Nephron progenitor cell (in vitro differentiated cells): Measurements from ENCODE around the gene DCHS2.
"Not testable (repeated sequence)": the region's sequence is repeated elsewhere in the genome, so short reads cannot be mapped to it uniquely, and the experiment has no call there.

Source experiments
- DNase-seq: peaks from one replicate; pipeline ENCODE4 v3.0.0; 2021
- H3K27ac Mint-ChIP-seq: 2 replicates; pipeline ENCODE4 v1.8.0; 2021; ENCODE audit warnings: mild to moderate bottlenecking, moderate library complexity, mixed read lengths
- H3K27me3 Mint-ChIP-seq: 2 replicates; pipeline ENCODE4 v1.8.0; 2021; ENCODE audit warnings: mild to moderate bottlenecking, low read depth, mixed read lengths; ENCODE audit not compliant: poor library complexity
- H3K36me3 Mint-ChIP-seq: 2 replicates; pipeline ENCODE4 v1.8.0; 2021; ENCODE audit warnings: low read depth, mixed read lengths
- H3K4me1 Mint-ChIP-seq: 2 replicates; pipeline ENCODE4 v1.8.0; 2021; ENCODE audit warnings: mixed read lengths
- H3K4me3 Mint-ChIP-seq: 2 replicates; pipeline ENCODE4 v1.8.0; 2021; ENCODE audit warnings: mild to moderate bottlenecking, moderate library complexity, mixed read lengths
- H3K9me3 Mint-ChIP-seq: 2 replicates; pipeline ENCODE4 v1.8.0; 2021; ENCODE audit warnings: mild to moderate bottlenecking, moderate library complexity, mixed read lengths
- TF ChIP-seq, protein P1 (sequence below): fragments of 200-600 bp; sonication (generic); IDR thresholded peaks from 2 replicates; pipeline ENCODE4 v1.5.0; 2021; ENCODE audit warnings: antibody characterized with exemption

Gene DCHS2

DNA sequence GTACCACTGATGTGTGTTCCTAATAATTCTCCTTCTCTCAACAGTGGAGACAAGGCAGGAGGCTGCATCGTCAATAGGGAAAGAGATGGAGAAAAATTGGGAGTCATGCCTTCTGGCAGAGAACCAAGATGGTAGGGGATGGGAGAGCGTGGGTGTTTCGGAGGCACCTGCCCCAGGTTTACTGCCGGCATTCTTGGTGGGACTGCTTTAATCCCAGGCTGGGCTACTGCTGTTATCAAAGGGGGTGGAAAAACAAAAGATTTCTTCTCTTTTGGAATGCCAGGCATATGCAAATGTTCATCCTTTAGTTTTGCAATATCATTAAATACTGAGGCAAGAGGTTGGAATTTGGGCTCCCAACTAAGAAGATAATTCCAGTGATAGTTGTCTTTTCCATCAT is 257.0 kb downstream of the DCHS2 start:
- H3K9me3 Mint-ChIP-seq, result no peaks in the 10 kb centered on the region
- TF ChIP-seq, protein P1, sequence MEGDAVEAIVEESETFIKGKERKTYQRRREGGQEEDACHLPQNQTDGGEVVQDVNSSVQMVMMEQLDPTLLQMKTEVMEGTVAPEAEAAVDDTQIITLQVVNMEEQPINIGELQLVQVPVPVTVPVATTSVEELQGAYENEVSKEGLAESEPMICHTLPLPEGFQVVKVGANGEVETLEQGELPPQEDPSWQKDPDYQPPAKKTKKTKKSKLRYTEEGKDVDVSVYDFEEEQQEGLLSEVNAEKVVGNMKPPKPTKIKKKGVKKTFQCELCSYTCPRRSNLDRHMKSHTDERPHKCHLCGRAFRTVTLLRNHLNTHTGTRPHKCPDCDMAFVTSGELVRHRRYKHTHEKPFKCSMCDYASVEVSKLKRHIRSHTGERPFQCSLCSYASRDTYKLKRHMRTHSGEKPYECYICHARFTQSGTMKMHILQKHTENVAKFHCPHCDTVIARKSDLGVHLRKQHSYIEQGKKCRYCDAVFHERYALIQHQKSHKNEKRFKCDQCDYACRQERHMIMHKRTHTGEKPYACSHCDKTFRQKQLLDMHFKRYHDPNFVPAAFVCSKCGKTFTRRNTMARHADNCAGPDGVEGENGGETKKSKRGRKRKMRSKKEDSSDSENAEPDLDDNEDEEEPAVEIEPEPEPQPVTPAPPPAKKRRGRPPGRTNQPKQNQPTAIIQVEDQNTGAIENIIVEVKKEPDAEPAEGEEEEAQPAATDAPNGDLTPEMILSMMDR, result no peak
- peaks cover 8% of the 10 kb centered on the region for H3K27me3 Mint-ChIP-seq
- no peak overlapping the region for H3K4me3 Mint-ChIP-seq
- H3K27ac Mint-ChIP-seq, result no peak overlapping the region
- H3K4me1 Mint-ChIP-seq, result no peaks in the 10 kb centered on the region
- no peak for DNase-seq
- H3K36me3 Mint-ChIP-seq, result no peaks in the 10 kb centered on the region

DNA sequence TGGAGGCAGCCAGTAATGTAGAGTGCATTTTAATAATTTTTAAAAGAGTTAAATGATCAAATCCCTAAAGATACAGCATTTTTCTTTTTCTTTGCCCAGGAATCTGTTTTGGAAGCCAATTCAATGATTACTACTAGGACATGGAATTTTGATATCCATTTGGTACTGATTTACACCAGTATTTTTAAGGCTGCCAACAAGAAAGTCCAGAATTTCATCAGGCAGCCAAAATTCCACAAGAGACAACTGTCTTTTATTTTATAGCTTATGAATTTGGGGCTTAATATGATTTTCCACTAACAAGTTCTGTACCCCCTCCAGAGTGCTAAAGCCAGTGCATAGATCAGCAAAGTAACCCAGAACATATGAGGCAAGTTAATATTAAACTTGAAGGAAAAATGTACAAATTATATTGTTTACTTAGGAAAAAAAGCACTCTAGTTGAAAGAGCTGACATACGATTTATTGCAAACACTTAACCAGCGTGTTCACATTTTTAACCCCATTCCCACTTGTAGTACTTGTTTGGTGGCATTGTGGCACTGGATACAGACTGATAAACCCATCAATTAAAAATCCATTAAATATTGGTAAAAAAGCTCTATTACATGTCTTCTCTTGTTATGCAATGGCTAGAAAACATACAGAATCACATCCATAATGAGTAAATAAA is 259.7 kb downstream of the DCHS2 start:
- Mint-ChIP-seq H3K4me3 (no peak overlapping the region), H3K27ac (no peak overlapping the region), H3K4me1 (no peaks in the 10 kb centered on the region), H3K27me3 (peaks cover 8% of the 10 kb centered on the region), H3K36me3 (no peaks in the 10 kb centered on the region), H3K9me3 (no peaks in the 10 kb centered on the region)
- DNase-seq, result no peak
- TF ChIP-seq, protein P1, result no peak

DNA sequence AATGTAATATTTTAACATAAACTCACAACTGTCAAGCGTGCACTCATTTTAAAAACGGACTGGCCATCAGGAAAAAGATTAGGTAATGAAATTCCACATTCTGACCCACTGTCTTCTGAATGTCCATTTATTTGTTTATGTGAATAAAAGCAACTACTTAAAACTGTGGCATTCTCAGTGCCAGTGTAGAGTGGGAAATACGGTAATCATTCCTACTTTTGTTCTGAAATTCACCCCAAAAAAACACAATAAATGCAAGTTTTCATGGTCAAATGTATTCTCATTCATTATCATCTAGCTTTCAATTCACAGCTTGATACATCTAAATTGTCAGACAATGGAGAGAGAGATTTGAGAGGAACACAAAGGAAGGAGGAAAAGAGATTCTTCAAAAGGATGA is 260.9 kb downstream of the DCHS2 start:
- Mint-ChIP-seq H3K4me1 (no peaks in the 10 kb centered on the region), H3K27ac (no peak overlapping the region), H3K4me3 (no peak overlapping the region), H3K36me3 (no peaks in the 10 kb centered on the region), H3K27me3 (peaks cover 8% of the 10 kb centered on the region), H3K9me3 (no peaks in the 10 kb centered on the region)
- TF ChIP-seq, protein P1, result no peak
- no peak for DNase-seq

DNA sequence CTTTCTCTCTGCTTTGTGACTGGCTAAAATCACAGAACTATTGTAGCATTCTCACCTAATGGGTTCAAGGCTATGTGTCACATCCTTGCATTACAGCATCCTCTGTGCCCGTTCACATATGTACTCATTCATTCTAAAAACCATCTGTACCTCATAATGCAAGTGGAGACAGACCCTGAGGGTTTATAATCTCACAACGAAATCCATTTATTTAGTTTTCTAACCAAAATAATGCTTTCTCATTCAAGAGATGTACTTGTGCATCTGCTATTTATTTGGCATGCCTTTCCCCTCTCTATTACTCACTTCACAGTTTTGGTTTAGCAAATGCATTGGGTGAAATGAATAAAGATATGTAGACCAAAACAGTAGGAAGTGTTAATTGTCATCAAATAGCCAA is 261.5 kb downstream of the DCHS2 start:
- Mint-ChIP-seq H3K27me3 (peaks cover 7% of the 10 kb centered on the region), H3K9me3 (no peaks in the 10 kb centered on the region), H3K4me3 (no peak overlapping the region), H3K36me3 (no peaks in the 10 kb centered on the region), H3K4me1 (no peaks in the 10 kb centered on the region), H3K27ac (no peak overlapping the region)
- TF ChIP-seq, protein P1, result no peak
- no peak for DNase-seq

DNA sequence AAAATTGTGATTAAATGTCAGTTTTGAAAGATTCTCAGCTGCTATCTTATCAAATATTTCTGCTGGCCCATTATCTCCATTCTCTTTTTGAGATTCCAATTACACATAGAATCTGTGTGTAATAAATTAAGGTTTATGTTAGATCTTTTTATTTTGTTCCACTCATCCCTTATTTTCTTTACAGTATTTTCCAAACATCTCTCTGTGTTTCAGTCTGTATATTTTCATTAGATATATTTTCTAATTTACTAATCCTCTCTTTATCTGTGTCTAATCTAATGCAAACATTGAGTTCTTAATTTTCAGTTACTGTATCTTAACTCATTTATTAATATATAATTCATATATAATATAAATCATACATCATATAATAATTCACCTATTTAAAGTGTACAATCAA is 268.7 kb downstream of the DCHS2 start:
- H3K9me3 Mint-ChIP-seq, result peaks cover 28% of the 10 kb centered on the region
- H3K36me3 Mint-ChIP-seq, result peaks cover 4% of the 10 kb centered on the region
- peaks cover 3% of the 10 kb centered on the region for H3K27me3 Mint-ChIP-seq
- H3K4me1 Mint-ChIP-seq, result no peaks in the 10 kb centered on the region
- H3K27ac Mint-ChIP-seq, result no peak overlapping the region
- TF ChIP-seq, protein P1, result no peak
- DNase-seq, result no peak
- no peak overlapping the region for H3K4me3 Mint-ChIP-seq

DNA sequence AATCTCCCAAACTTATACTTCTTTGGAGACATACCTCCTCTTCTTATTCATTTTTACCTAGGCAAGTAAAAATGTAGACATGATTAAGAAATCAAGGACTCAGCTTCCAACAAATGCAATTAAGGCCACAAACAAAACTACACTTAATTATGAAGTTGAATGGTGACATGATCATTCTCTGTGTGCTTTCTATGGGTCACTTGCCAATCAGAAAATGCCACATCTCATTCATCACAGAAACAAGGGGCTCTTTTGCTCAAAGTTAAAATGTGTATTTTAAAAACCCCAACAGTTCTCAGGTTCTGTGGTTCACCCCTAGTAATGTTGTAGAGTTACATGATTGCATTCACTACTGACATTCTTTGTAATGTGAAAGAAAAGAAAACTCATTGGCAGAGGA is 273.5 kb downstream of the DCHS2 start:
- no peaks in the 10 kb centered on the region for H3K4me1 Mint-ChIP-seq
- peaks cover 4% of the 10 kb centered on the region for H3K27me3 Mint-ChIP-seq
- peaks cover 11% of the 10 kb centered on the region for H3K9me3 Mint-ChIP-seq
- peaks cover 4% of the 10 kb centered on the region for H3K36me3 Mint-ChIP-seq
- TF ChIP-seq, protein P1, result no peak
- no peak overlapping the region for H3K27ac Mint-ChIP-seq
- H3K4me3 Mint-ChIP-seq, result no peak overlapping the region
- DNase-seq, result no peak

DNA sequence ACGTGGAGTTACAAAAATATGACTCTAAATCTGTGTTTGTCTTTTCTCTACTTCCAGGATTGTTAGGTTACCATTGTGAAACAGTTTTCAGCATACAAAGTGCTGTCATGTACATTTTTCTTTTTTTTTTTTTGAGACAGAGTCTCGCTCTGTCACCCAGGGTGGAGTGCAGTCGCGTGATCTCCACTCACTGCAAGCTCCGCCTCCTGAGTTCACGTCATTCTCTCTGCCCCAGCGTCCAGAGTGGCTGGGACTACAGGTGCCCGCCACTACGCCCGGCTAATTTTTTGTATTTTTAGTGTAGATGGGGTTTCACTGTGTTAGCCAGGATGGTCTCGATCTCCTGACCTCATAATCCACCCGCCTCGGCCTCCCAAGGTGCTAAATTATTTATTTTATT is 274.2 kb downstream of the DCHS2 start:
- not testable (repeated sequence) for H3K4me3 Mint-ChIP-seq, H3K9me3 Mint-ChIP-seq, DNase-seq, H3K27me3 Mint-ChIP-seq, H3K4me1 Mint-ChIP-seq, H3K27ac Mint-ChIP-seq, H3K36me3 Mint-ChIP-seq
